ENCODE results near the gene ZER1.

The ZER1 gene

GRCh38 chr9:128690684-128691034 is 81.1 kb downstream of the ZER1 start:
- Histone ChIP-seq H3K23ac (ENCODE audit: low read depth, low read length, poor library complexity) (peak overlapping the region; percentile 6), H3K9ac (ENCODE audit: low read depth, low read length, poor library complexity) (peak overlapping the region; percentile 94), H3K14ac (ENCODE audit: low read length) (no peak overlapping the region), H3K4me1 (ENCODE audit: control insufficient read depth in 2 of 2, insufficient read depth in 1 of 2, low read depth in 1 of 2, low read length in 2 of 2) (peaks cover 7 to 19% of the 10 kb centered on the region in 2 donors), H2BK120ac (ENCODE audit: low read depth, low read length) (no peak overlapping the region), H4K8ac (ENCODE audit: low read depth, low read length) (no peak overlapping the region), H2BK12ac (ENCODE audit: low read length) (no peak overlapping the region), H3K79me1 (ENCODE audit: low read depth, low read length) (peaks cover 2% of the 10 kb centered on the region), H4K91ac (ENCODE audit: low read depth, low read length, poor library complexity) (no peak overlapping the region), H3K36me3 (replicated peaks in 1 of 2; ENCODE audit: control insufficient read depth in 2 of 2, insufficient read depth in 2 of 2, low read length in 2 of 2) (peaks cover 13 to 51% of the 10 kb centered on the region in 2 donors), H3K4me2 (ENCODE audit: insufficient read depth, low read length, poor library complexity, severe bottlenecking) (peak overlapping the region; percentile 71), H2BK15ac (ENCODE audit: low read length) (no peak overlapping the region), H3K4ac (ENCODE audit: low read length) (no peak overlapping the region), H3K4me3 (ENCODE audit: low read length in 2 of 2) (peak overlapping the region; percentile 89 to 99), H3K9me3 (replicated peaks in 1 of 2; ENCODE audit: control insufficient read depth in 2 of 2, insufficient read depth in 1 of 2, low read depth in 1 of 2, low read length in 2 of 2) (no peaks in the 10 kb centered on the region), H3K18ac (ENCODE audit: low read length) (peak overlapping the region; percentile 94), H2AFZ (ENCODE audit: low read length) (no peak overlapping the region), H3K27me3 (ENCODE audit: control insufficient read depth in 3 of 3, insufficient read depth in 3 of 3, low read depth in 1 of 3, low read length in 3 of 3) (no peaks in the 10 kb centered on the region), H3K27ac (replicated peaks; ENCODE audit: low read length) (peak overlapping the region; percentile 64), H2AK5ac (ENCODE audit: low read depth, low read length) (peak overlapping the region; percentile 98), H2BK5ac (ENCODE audit: low read length) (peak overlapping the region; percentile 69)
- no peak for DNase-seq (ENCODE audit: low spot score)
- WGBS, 2 donors (ENCODE audit: extremely low coverage in 2 of 2, insufficient read length in 2 of 2, insufficient replicate concordance in 1 of 2) = no CpG with 5 or more reads among the region's 5 CpGs

- H2BK5ac ChIP-seq (ENCODE audit: low read length) = peak overlapping the region; percentile 69
- H3K4me1 ChIP-seq (ENCODE audit: control insufficient read depth in 2 of 2, insufficient read depth in 1 of 2, low read depth in 1 of 2, low read length in 2 of 2) = peaks cover 10 to 23% of the 10 kb centered on the region in 2 donors
- H3K23ac ChIP-seq (ENCODE audit: low read depth, low read length, poor library complexity) = peak overlapping the region; percentile 6
- peak overlapping the region; percentile 91 for H3K27ac ChIP-seq (replicated peaks; ENCODE audit: low read length)
- no CpG with 5 or more reads among the region's 83 CpGs for WGBS, 2 donors (ENCODE audit: extremely low coverage in 2 of 2, insufficient read length in 2 of 2, insufficient replicate concordance in 1 of 2)
- H3K79me1 ChIP-seq (ENCODE audit: low read depth, low read length) = peaks cover 2% of the 10 kb centered on the region
- peak overlapping the region; percentile 17 for H4K8ac ChIP-seq (ENCODE audit: low read depth, low read length)
- H2BK15ac ChIP-seq (ENCODE audit: low read length) = no peak overlapping the region
- no peak overlapping the region for H4K91ac ChIP-seq (ENCODE audit: low read depth, low read length, poor library complexity)
- DNase-seq (ENCODE audit: low spot score) = peak; percentile 41
- peak overlapping the region; percentile 71 for H3K4me2 ChIP-seq (ENCODE audit: insufficient read depth, low read length, poor library complexity, severe bottlenecking)
- peaks cover 13 to 47% of the 10 kb centered on the region in 2 donors for H3K36me3 ChIP-seq (replicated peaks in 1 of 2; ENCODE audit: control insufficient read depth in 2 of 2, insufficient read depth in 2 of 2, low read length in 2 of 2)
- peak overlapping the region; percentile 94 for H3K9ac ChIP-seq (ENCODE audit: low read depth, low read length, poor library complexity)
- H3K14ac ChIP-seq (ENCODE audit: low read length) = peak overlapping the region; percentile 56
- no peak overlapping the region for H2AFZ ChIP-seq (ENCODE audit: low read length)
- peak overlapping the region; percentile 72 for H2BK120ac ChIP-seq (ENCODE audit: low read depth, low read length)
- no peaks in the 10 kb centered on the region for H3K27me3 ChIP-seq (ENCODE audit: control insufficient read depth in 3 of 3, insufficient read depth in 3 of 3, low read depth in 1 of 3, low read length in 3 of 3)
- peak overlapping the region; percentile 94 for H3K18ac ChIP-seq (ENCODE audit: low read length)
- no peak overlapping the region for H3K4ac ChIP-seq (ENCODE audit: low read length)
- H2BK12ac ChIP-seq (ENCODE audit: low read length) = no peak overlapping the region
- H3K4me3 ChIP-seq (ENCODE audit: low read length in 2 of 2) = peak overlapping the region; percentile 89 to 99
- H3K9me3 ChIP-seq (replicated peaks in 1 of 2; ENCODE audit: control insufficient read depth in 2 of 2, insufficient read depth in 1 of 2, low read depth in 1 of 2, low read length in 2 of 2) = no peaks in the 10 kb centered on the region
- H2AK5ac ChIP-seq (ENCODE audit: low read depth, low read length) = peak overlapping the region; percentile 98
Measured at GRCh38 chr9:128689820-128690683, 81.7 kb downstream of the ZER1 start.

GRCh38 chr9:128689293-128689774 is 82.4 kb downstream of the ZER1 start:
- H2AFZ ChIP-seq (ENCODE audit: low read length) = peak overlapping the region; percentile 62
- peaks cover 15 to 29% of the 10 kb centered on the region in 2 donors for H3K4me1 ChIP-seq (ENCODE audit: control insufficient read depth in 2 of 2, insufficient read depth in 1 of 2, low read depth in 1 of 2, low read length in 2 of 2)
- WGBS, 2 donors (ENCODE audit: extremely low coverage in 2 of 2, insufficient read length in 2 of 2, insufficient replicate concordance in 1 of 2) = no CpG with 5 or more reads among the region's 80 CpGs
- H4K8ac ChIP-seq (ENCODE audit: low read depth, low read length) = no peak overlapping the region
- peak overlapping the region; percentile 89 to 99 for H3K4me3 ChIP-seq (ENCODE audit: low read length in 2 of 2)
- peaks cover 2% of the 10 kb centered on the region for H3K79me1 ChIP-seq (ENCODE audit: low read depth, low read length)
- peak overlapping the region; percentile 91 for H3K18ac ChIP-seq (ENCODE audit: low read length)
- H2AK5ac ChIP-seq (ENCODE audit: low read depth, low read length) = peak overlapping the region; percentile 74
- peaks cover 11 to 43% of the 10 kb centered on the region in 2 donors for H3K36me3 ChIP-seq (replicated peaks in 1 of 2; ENCODE audit: control insufficient read depth in 2 of 2, insufficient read depth in 2 of 2, low read length in 2 of 2)
- no peak overlapping the region for H2BK12ac ChIP-seq (ENCODE audit: low read length)
- no peak overlapping the region for H2BK15ac ChIP-seq (ENCODE audit: low read length)
- peak overlapping the region; percentile 94 for H3K9ac ChIP-seq (ENCODE audit: low read depth, low read length, poor library complexity)
- no peak overlapping the region for H3K14ac ChIP-seq (ENCODE audit: low read length)
- H3K4ac ChIP-seq (ENCODE audit: low read length) = no peak overlapping the region
- H3K27me3 ChIP-seq (ENCODE audit: control insufficient read depth in 3 of 3, insufficient read depth in 3 of 3, low read depth in 1 of 3, low read length in 3 of 3) = no peaks in the 10 kb centered on the region
- peak overlapping the region; percentile 15 for H2BK5ac ChIP-seq (ENCODE audit: low read length)
- H3K23ac ChIP-seq (ENCODE audit: low read depth, low read length, poor library complexity) = peak overlapping the region; percentile 98
- H3K27ac ChIP-seq (replicated peaks; ENCODE audit: low read length) = peak overlapping the region; percentile 91
- no peak overlapping the region for H3K4me2 ChIP-seq (ENCODE audit: insufficient read depth, low read length, poor library complexity, severe bottlenecking)
- DNase-seq (ENCODE audit: low spot score) = no peak
- H3K9me3 ChIP-seq (replicated peaks in 1 of 2; ENCODE audit: control insufficient read depth in 2 of 2, insufficient read depth in 1 of 2, low read depth in 1 of 2, low read length in 2 of 2) = no peaks in the 10 kb centered on the region
- no peak overlapping the region for H4K91ac ChIP-seq (ENCODE audit: low read depth, low read length, poor library complexity)
- no peak overlapping the region for H2BK120ac ChIP-seq (ENCODE audit: low read depth, low read length)

Data from neuronal stem cell (in vitro differentiated cells).